IMR-90 (cell line): ENCODE measurements around the gene VPS13C. TPM values are rescaled to one million over a fixed set of nuclear protein-coding genes. Genes with fewer than 3 reads are reported as not detected.

Experiments
- ATAC-seq: fragments of 200-7000 bp; cut with Tn5 transposase; 2 replicates; pipeline ENCODE4 v1.9.1; 2020; ENCODE audit warnings: low read depth, mild to moderate bottlenecking, moderate library complexity
- BruUV-seq: library from RNA; stranded (reverse); fragments of 400-500 nt; replicated peaks from 2 replicates; lab custom pipeline; 2021; lab: Mats Ljungman, UMichigan
- CTCF ChIA-PET: fragments of 300-600 bp; formaldehyde crosslinking; extraction: SDS; loops from one replicate; lab custom pipeline; 2021; ENCODE audit warnings: antibody characterized with exemption; lab: Yijun Ruan, JAX
- POLR2A ChIA-PET: fragments of 300-600 bp; sonication (Branson Sonifier 250); formaldehyde crosslinking; loops from one replicate; lab custom pipeline; 2022; ENCODE audit warnings: antibody characterized with exemption; ENCODE audit not compliant: unreplicated experiment; lab: Charles Lee
- DNase-seq: peaks from one replicate; pipeline ENCODE4 v3.0.0; 2013
- H2AFZ ChIP-seq: replicated peaks from 2 replicates; pipeline ENCODE3; 2013; ENCODE audit warnings: low read length, mild to moderate bottlenecking; ENCODE audit not compliant: poor library complexity
- H2AK5ac ChIP-seq: 2 replicates; pipeline ENCODE4 v1.6.1; 2013; ENCODE audit warnings: low read depth, low read length, inconsistent platforms
- H2AK9ac ChIP-seq: replicated peaks from 2 replicates; pipeline ENCODE3; 2013; ENCODE audit warnings: mild to moderate bottlenecking, low read depth, low read length, moderate library complexity; ENCODE audit not compliant: poor library complexity
- H2BK120ac ChIP-seq: 2 replicates; pipeline ENCODE4 v1.6.1; 2013; ENCODE audit warnings: low read depth, low read length, inconsistent platforms
- H2BK15ac ChIP-seq: 3 replicates; pipeline ENCODE4 v1.6.1; 2013; ENCODE audit warnings: low read depth, low read length, inconsistent platforms
- H2BK20ac ChIP-seq: 2 replicates; pipeline ENCODE4 v1.6.1; 2013; ENCODE audit warnings: low read depth, mild to moderate bottlenecking, inconsistent platforms, low read length, moderate library complexity
- H2BK5ac ChIP-seq: 2 replicates; pipeline ENCODE4 v1.6.1; 2013; ENCODE audit warnings: mild to moderate bottlenecking, low read depth, low read length, inconsistent platforms; ENCODE audit not compliant: poor library complexity, severe bottlenecking
- H3K14ac ChIP-seq: replicated peaks from 2 replicates; pipeline ENCODE4 v1.6.1; 2013; ENCODE audit warnings: low read depth, low read length, inconsistent platforms
- H3K18ac ChIP-seq: 2 replicates; pipeline ENCODE4 v1.6.1; 2013; ENCODE audit warnings: low read depth, low read length, control low read depth
- H3K23ac ChIP-seq: 2 replicates; pipeline ENCODE4 v1.6.1; 2013; ENCODE audit warnings: low read depth, low read length, inconsistent platforms
- H3K27ac ChIP-seq: 2 replicates; pipeline ENCODE4 v1.5.1; 2013; ENCODE audit warnings: mild to moderate bottlenecking, control low read depth, low read length; ENCODE audit not compliant: insufficient read depth
- H3K27me3 ChIP-seq: 2 replicates; pipeline ENCODE4 v1.6.1; 2013; ENCODE audit warnings: low read length; ENCODE audit not compliant: control insufficient read depth, insufficient read depth
- H3K36me3 ChIP-seq: 2 replicates; pipeline ENCODE4 v1.6.1; 2013; ENCODE audit warnings: low read length, mixed read lengths; ENCODE audit not compliant: control insufficient read depth, insufficient read depth
- H3K4ac ChIP-seq: 2 replicates; pipeline ENCODE4 v1.6.1; 2013; ENCODE audit warnings: low read depth, low read length, inconsistent platforms
- H3K4me1 ChIP-seq: 2 replicates; pipeline ENCODE4 v1.6.1; 2013; ENCODE audit warnings: low read length, mixed read lengths; ENCODE audit not compliant: control insufficient read depth, insufficient read depth
- H3K4me2 ChIP-seq: 2 replicates; pipeline ENCODE4 v1.6.1; 2013; ENCODE audit warnings: low read depth, mild to moderate bottlenecking, control low read depth, low read length, moderate library complexity
- H3K4me3 ChIP-seq: 2 replicates; pipeline ENCODE4 v1.5.1; 2013; ENCODE audit warnings: low read depth, mild to moderate bottlenecking, control low read depth, low read length, moderate library complexity; ENCODE audit not compliant: insufficient read depth
- H3K56ac ChIP-seq: 2 replicates; pipeline ENCODE4 v1.6.1; 2013; ENCODE audit warnings: low read length, inconsistent platforms; ENCODE audit not compliant: insufficient read depth; ENCODE audit errors: extremely low read depth
- H3K79me1 ChIP-seq, 2 experiments: 2 replicates each; pipeline ENCODE4 v1.6.1; 2013; ENCODE audit warnings: low read length in 2 of 2, inconsistent platforms in 1 of 2, low read depth in 1 of 2
- H3K9ac ChIP-seq: 2 replicates; pipeline ENCODE4 v1.6.1; 2013; ENCODE audit warnings: low read depth, low read length, control low read depth
- H3K9me1 ChIP-seq: 2 replicates; pipeline ENCODE4 v1.6.1; 2013; ENCODE audit warnings: low read length, inconsistent platforms; ENCODE audit not compliant: insufficient read depth
- H3K9me3 ChIP-seq: 2 replicates; pipeline ENCODE4 v1.6.1; 2013; ENCODE audit warnings: low read length; ENCODE audit not compliant: control insufficient read depth, insufficient read depth
- H4K20me1 ChIP-seq: 2 replicates; pipeline ENCODE4 v1.6.1; 2013; ENCODE audit warnings: low read length, inconsistent platforms; ENCODE audit not compliant: insufficient read depth
- H4K5ac ChIP-seq: 2 replicates; pipeline ENCODE4 v1.6.1; 2013; ENCODE audit warnings: mild to moderate bottlenecking, low read depth, low read length, control low read depth
- H4K8ac ChIP-seq, 2 experiments: 2 replicates each; pipeline ENCODE4 v1.6.1; 2013; ENCODE audit warnings: low read depth in 2 of 2, low read length in 2 of 2, control low read depth in 1 of 2, inconsistent platforms in 1 of 2
- H4K91ac ChIP-seq: 2 replicates; pipeline ENCODE4 v1.6.1; 2013; ENCODE audit warnings: low read depth, low read length, inconsistent platforms; ENCODE audit not compliant: insufficient read depth
- BHLHE40 ChIP-seq: fragments of 150-350 bp; IDR thresholded peaks from 2 replicates; pipeline ENCODE4 v1.6.1; 2016; ENCODE audit warnings: mild to moderate bottlenecking, low read depth, low read length
- CEBPB ChIP-seq: IDR thresholded peaks from 2 replicates; pipeline ENCODE4 v1.6.1; 2012; ENCODE audit warnings: low read depth, low read length, improper control_type of control experiment
- CHD1 ChIP-seq: IDR thresholded peaks from 2 replicates; pipeline ENCODE4 v1.6.1; 2012; ENCODE audit warnings: low read depth, low read length, improper control_type of control experiment
- CTCF ChIP-seq: conservative IDR thresholded peaks from 2 replicates; pipeline ENCODE4 v1.5.1; 2012; ENCODE audit warnings: mild to moderate bottlenecking, low read depth, low read length, improper control_type of control experiment
- ELK1 ChIP-seq: fragments of 150-350 bp; IDR thresholded peaks from 2 replicates; pipeline ENCODE4 v1.6.1; 2016; ENCODE audit warnings: low read depth, mild to moderate bottlenecking, low read length, moderate library complexity, borderline replicate concordance
- FOS ChIP-seq: fragments of 150-350 bp; IDR thresholded peaks from 2 replicates; pipeline ENCODE4 v1.6.1; 2016; ENCODE audit warnings: low read depth, low read length
- MAFK ChIP-seq: IDR thresholded peaks from 2 replicates; pipeline ENCODE4 v1.6.1; 2012; ENCODE audit warnings: low read depth, low read length, improper control_type of control experiment
- MAZ ChIP-seq: IDR thresholded peaks from 2 replicates; pipeline ENCODE4 v1.6.1; 2012; ENCODE audit warnings: low read depth, mild to moderate bottlenecking, low read length, improper control_type of control experiment, moderate library complexity, borderline replicate concordance
- MXI1 ChIP-seq: IDR thresholded peaks from 2 replicates; pipeline ENCODE4 v1.6.1; 2012; ENCODE audit warnings: low read depth, mild to moderate bottlenecking, low read length, moderate library complexity, borderline replicate concordance
- NFE2L2 ChIP-seq: fragments of 150-350 bp; IDR thresholded peaks from 2 replicates; pipeline ENCODE4 v1.6.1; 2016; ENCODE audit warnings: low read depth, mild to moderate bottlenecking, low read length
- POLR2A ChIP-seq: IDR thresholded peaks from 2 replicates; pipeline ENCODE4 v1.6.1; 2012; ENCODE audit warnings: mild to moderate bottlenecking, low read depth, low read length
- RAD21 ChIP-seq: IDR thresholded peaks from 2 replicates; pipeline ENCODE4 v1.6.1; 2012; ENCODE audit warnings: low read length, improper control_type of control experiment
- RCOR1 ChIP-seq: IDR thresholded peaks from 2 replicates; pipeline ENCODE4 v1.6.1; 2012; ENCODE audit warnings: mild to moderate bottlenecking, low read length, improper control_type of control experiment; ENCODE audit not compliant: insufficient replicate concordance
- RFX5 ChIP-seq: IDR thresholded peaks from 2 replicates; pipeline ENCODE4 v1.8.0; 2012; ENCODE audit warnings: low read depth, mild to moderate bottlenecking, low read length, moderate library complexity
- SMC3 ChIP-seq: fragments of 150-350 bp; IDR thresholded peaks from 2 replicates; pipeline ENCODE4 v1.6.1; 2016; ENCODE audit warnings: low read depth, mild to moderate bottlenecking, antibody characterized with exemption, low read length, moderate library complexity
- USF2 ChIP-seq: fragments of 150-350 bp; IDR thresholded peaks from 2 replicates; pipeline ENCODE4 v1.6.1; 2017; ENCODE audit warnings: mild to moderate bottlenecking, antibody characterized with exemption, low read length, low read depth
- WGBS, 2 experiments: methylation state at CpG; one replicate each; pipeline versions ENCODE4 v1.1.5 to v1.1.7; 2013; ENCODE audit warnings: missing lambda C conversion rate in 2 of 2; ENCODE audit not compliant: insufficient read length in 1 of 2; ENCODE audit errors: extremely low coverage in 2 of 2; 5-methylcytosine and 5-hydroxymethylcytosine counted together
- dilution Hi-C: fragments of 300-500 bp; cut with HindIII; formaldehyde crosslinking; loops from one replicate; pipeline ENCODE4 v1.14.3; 2018; ENCODE audit warnings: low sequenced_read_pairs; ENCODE audit not compliant: unreplicated experiment
- in situ Hi-C: fragments of 300-500 bp; cut with MboI; formaldehyde crosslinking; loops from 3 replicates; pipeline ENCODE4 v1.14.3; 2019; ENCODE audit warnings: low sequenced_read_pairs, inconsistent platforms, mixed read lengths
- intact Hi-C: fragments of 100-400 bp; cut with micrococcal nuclease; formaldehyde crosslinking; loops from 2 replicates; pipeline ENCODE4 v1.10.0; 2022
- polyA plus RNA-seq, 3 experiments: library from polyadenylated mRNA; depleted of rRNA; stranded (reverse); fragments of >200 nt; gene quantifications; 2 replicates each; pipeline ENCODE4 v1.2.3, GENCODE V29; 2012; ENCODE audit warnings: low replicate concordance in 1 of 3
- total RNA-seq: library from RNA; depleted of rRNA; stranded (reverse); fragments of >200 nt; gene quantifications from 2 replicates; pipeline ENCODE4 v1.2.3, GENCODE V29; 2012

The VPS13C gene
- total and polyA plus RNA-seq, 2 of the 4 experiments (the other 2 are of a cell fraction): 8.1 to 32.8 TPM

- DNase-seq (no peak), ATAC-seq (no peak)
- Histone ChIP-seq H4K91ac (no peak overlapping the region), H2BK120ac (no peak overlapping the region), H2BK15ac (no peak overlapping the region), H3K9me3 (no peaks in the 10 kb centered on the region), H3K79me1 (no peaks in the 10 kb centered on the region), H3K4me2 (no peak overlapping the region), H3K27me3 (peaks cover 2% of the 10 kb centered on the region), H3K27ac (no peak overlapping the region), H3K14ac (no peak overlapping the region), H3K4ac (no peak overlapping the region), H2BK5ac (no peak overlapping the region), H4K20me1 (no peaks in the 10 kb centered on the region), H2AK9ac (no peak overlapping the region), H3K36me3 (no peaks in the 10 kb centered on the region), H4K8ac (no peak overlapping the region), H3K9ac (no peak overlapping the region), H2AK5ac (no peak overlapping the region), H3K4me1 (no peaks in the 10 kb centered on the region), H2AFZ (no peak overlapping the region), H3K4me3 (no peak overlapping the region), H3K18ac (no peak overlapping the region), H3K56ac (no peak overlapping the region), H3K23ac (no peak overlapping the region), H3K9me1 (no peaks in the 10 kb centered on the region), H4K5ac (no peak overlapping the region), H2BK20ac (no peak overlapping the region)
- dilution Hi-C loops (no loop called here), intact Hi-C loops (no loop called here), in situ Hi-C loops (no loop called here)
- BruUV-seq: no TSS peak
- ChIA-PET CTCF (interaction anchor here (1.3 kb wide), 1 partner anchor 22 kb away, joined by 5 read pairs; no protein-coding TSS in a partner anchor), POLR2A (interaction anchor here (0.6 kb wide), 1 partner anchor 1431 kb away, joined by 9 read pairs; no protein-coding TSS in a partner anchor)
- TF ChIP-seq MAZ (no peak), MXI1 (no peak), CTCF (no peak), ELK1 (no peak), MAFK (no peak), NFE2L2 (no peak), RFX5 (no peak), SMC3 (no peak), BHLHE40 (no peak), USF2 (no peak), POLR2A (no peak), FOS (no peak), RAD21 (no peak), CEBPB (no peak), CHD1 (no peak), RCOR1 (no peak)
- WGBS, 2 experiments: 49% methylated on average over 2 of the region's 8 CpGs; no CpG with 5 or more reads in 1 of the 2 experiments
These were observed 248.3 kb downstream of the VPS13C start for GRCh38 chr15:61811952-61812351.
